OCI-LY1 (cell line): ENCODE results near the gene BUD31.

Source experiments
- H2AFZ ChIP-seq: fragments of 200-600 bp; sonication (generic), shearing (Covaris generic); 2 replicates; pipeline ENCODE4 v1.6.0; 2014; ENCODE audit warnings: antibody characterized with exemption, mild to moderate bottlenecking, low read length
- H3F3A ChIP-seq: fragments of 200-600 bp; sonication (generic), shearing (Covaris generic); 2 replicates; pipeline ENCODE4 v1.6.0; 2014; ENCODE audit warnings: mild to moderate bottlenecking, antibody characterized with exemption, low read length, moderate library complexity; ENCODE audit not compliant: insufficient read depth
- H3K27ac ChIP-seq: fragments of 200-600 bp; sonication (generic); 2 replicates; pipeline ENCODE4 v1.5.1; 2014; ENCODE audit warnings: low read length, mixed run types, mild to moderate bottlenecking, low read depth; ENCODE audit not compliant: poor library complexity, severe bottlenecking
- H3K27me3 ChIP-seq: fragments of 200-600 bp; sonication (generic); 2 replicates; pipeline ENCODE4 v1.6.0; 2014; ENCODE audit warnings: antibody characterized with exemption, mild to moderate bottlenecking, low read length, moderate library complexity; ENCODE audit not compliant: insufficient read depth
- H3K36me3 ChIP-seq: fragments of 200-600 bp; sonication (generic); 2 replicates; pipeline ENCODE4 v1.6.1; 2014; ENCODE audit warnings: mild to moderate bottlenecking, antibody characterized with exemption, low read length, moderate library complexity, mixed read lengths; ENCODE audit not compliant: insufficient read depth
- H3K4me1 ChIP-seq: fragments of 200-600 bp; sonication (generic); 2 replicates; pipeline ENCODE4 v1.5.1; 2014; ENCODE audit warnings: mild to moderate bottlenecking, low read length, moderate library complexity; ENCODE audit not compliant: insufficient read depth, severe bottlenecking
- H3K4me2 ChIP-seq: fragments of 200-600 bp; sonication (generic), shearing (Covaris generic); 2 replicates; pipeline ENCODE4 v1.6.1; 2014; ENCODE audit warnings: low read length
- H3K4me3 ChIP-seq: fragments of 200-600 bp; sonication (generic); 2 replicates; pipeline ENCODE4 v1.5.1; 2014; ENCODE audit warnings: low read length, low read depth, mild to moderate bottlenecking, mixed read lengths; ENCODE audit not compliant: poor library complexity, severe bottlenecking
- H3K79me2 ChIP-seq: fragments of 200-600 bp; shearing (Covaris generic); 2 replicates; pipeline ENCODE4 v1.6.1; 2016; ENCODE audit warnings: mixed run types, low read length, mixed read lengths; ENCODE audit not compliant: insufficient read depth
- H3K9ac ChIP-seq: fragments of 200-600 bp; sonication (generic), shearing (Covaris generic); 2 replicates; pipeline ENCODE4 v1.6.1; 2014; ENCODE audit warnings: mild to moderate bottlenecking, low read length, mixed read lengths
- H3K9me2 ChIP-seq: fragments of 200-600 bp; sonication (generic), shearing (Covaris generic); 2 replicates; pipeline ENCODE4 v1.6.1; 2014; ENCODE audit warnings: low read depth, mild to moderate bottlenecking, low read length, mixed read lengths
- H3K9me3 ChIP-seq: fragments of 200-600 bp; shearing (Covaris generic); 2 replicates; pipeline ENCODE4 v1.6.1; 2014; ENCODE audit warnings: low read length, mixed read lengths
- H4K20me1 ChIP-seq: fragments of 200-600 bp; sonication (generic), shearing (Covaris generic); 2 replicates; pipeline ENCODE4 v1.6.0; 2016; ENCODE audit warnings: mild to moderate bottlenecking, low read length; ENCODE audit not compliant: insufficient read depth
- CTCF ChIP-seq: fragments of 200-600 bp; sonication (generic), shearing (Covaris generic); IDR thresholded peaks from 2 replicates; pipeline ENCODE4 v1.5.1; 2017; ENCODE audit warnings: mild to moderate bottlenecking, antibody characterized with exemption, low read length, moderate library complexity, mixed read lengths
- EZH2 ChIP-seq: fragments of 200-600 bp; sonication (generic), shearing (Covaris generic); IDR thresholded peaks from 2 replicates; pipeline ENCODE4 v1.8.0; 2017; ENCODE audit warnings: borderline replicate concordance, mixed run types, mild to moderate bottlenecking, antibody characterized with exemption, low read length, moderate library complexity, mixed read lengths

The BUD31 gene

DNA sequence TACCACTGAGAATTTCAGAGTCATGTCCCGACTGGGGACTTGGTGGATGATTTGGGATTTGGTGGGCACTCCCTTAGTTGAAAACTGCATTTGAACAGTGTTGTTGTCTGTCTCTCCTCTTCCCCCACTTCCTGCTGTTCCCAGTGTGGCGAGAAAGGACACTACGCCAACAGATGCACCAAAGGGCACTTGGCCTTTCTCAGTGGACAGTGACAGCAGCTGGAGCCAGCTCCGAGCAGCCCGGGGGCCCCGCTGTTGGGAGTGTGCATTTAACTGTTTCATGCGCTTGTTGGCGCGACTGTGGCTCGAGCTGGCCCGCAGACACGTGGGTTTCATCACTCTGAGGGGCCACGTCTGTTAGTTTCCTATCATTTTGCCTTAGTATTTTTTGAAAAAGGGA is 47.5 kb downstream of the BUD31 start:
- Histone ChIP-seq H3K27ac (no peak overlapping the region), H3K9me3 (no peaks in the 10 kb centered on the region), H4K20me1 (no peaks in the 10 kb centered on the region), H2AFZ (no peak overlapping the region), H3K36me3 (peaks cover 98% of the 10 kb centered on the region), H3K79me2 (peaks cover 20% of the 10 kb centered on the region), H3K4me3 (no peak overlapping the region), H3K4me1 (peaks cover 6% of the 10 kb centered on the region), H3K4me2 (no peak overlapping the region), H3K9ac (no peak overlapping the region), H3K9me2 (no peaks in the 10 kb centered on the region), H3F3A (no peaks in the 10 kb centered on the region; the same call in 1 of the 2 replicates), H3K27me3 (no peaks in the 10 kb centered on the region)
- TF ChIP-seq CTCF (no peak), EZH2 (no peak)

DNA sequence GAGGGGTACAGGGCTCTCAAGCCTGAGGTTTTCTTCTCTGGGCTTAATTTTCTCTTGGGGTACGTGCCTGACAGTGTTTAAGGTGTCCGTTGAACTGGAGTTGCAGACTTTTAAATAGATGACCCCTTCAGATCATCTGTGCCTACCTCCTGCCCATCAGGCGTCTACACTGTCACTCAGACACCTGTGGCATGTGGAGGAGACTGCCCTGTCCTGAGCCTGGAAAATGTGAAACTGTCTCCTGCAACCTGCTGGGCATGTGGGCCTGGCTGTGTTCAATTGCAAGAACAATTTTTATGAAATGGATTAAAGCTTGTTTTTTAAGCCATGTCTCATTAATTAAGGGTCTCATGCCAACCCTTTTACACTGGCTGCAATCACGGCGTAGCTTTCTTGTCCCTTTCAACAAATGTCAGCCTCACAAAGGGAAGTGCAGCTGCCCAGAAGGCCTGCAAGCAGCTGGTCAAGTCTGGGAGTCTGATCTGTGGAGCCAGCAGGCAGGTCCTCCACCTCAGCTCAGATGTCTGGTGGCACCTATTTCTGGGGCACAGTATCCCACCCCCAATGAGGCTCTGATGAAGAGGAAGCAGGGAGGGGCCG is 48.4 kb downstream of the BUD31 start:
- H3K9me3 ChIP-seq = no peaks in the 10 kb centered on the region
- H3K9me2 ChIP-seq = no peaks in the 10 kb centered on the region
- no peak overlapping the region for H3K4me2 ChIP-seq
- no peaks in the 10 kb centered on the region; the same call in 1 of the 2 replicates for H3F3A ChIP-seq
- no peak overlapping the region for H3K9ac ChIP-seq
- H3K27ac ChIP-seq = no peak overlapping the region
- H3K36me3 ChIP-seq = peaks cover 98% of the 10 kb centered on the region
- H3K4me3 ChIP-seq = no peak overlapping the region
- H2AFZ ChIP-seq = no peak overlapping the region
- H3K27me3 ChIP-seq = no peaks in the 10 kb centered on the region
- H3K79me2 ChIP-seq = peaks cover 26% of the 10 kb centered on the region
- TF ChIP-seq CTCF = no peak
- no peak for TF ChIP-seq EZH2
- no peaks in the 10 kb centered on the region for H4K20me1 ChIP-seq
- peaks cover 6% of the 10 kb centered on the region for H3K4me1 ChIP-seq

GRCh38 chr7:99457650-99458493 is 49.1 kb downstream of the BUD31 start:
- Histone ChIP-seq H3K9ac (no peak overlapping the region), H3K4me1 (peaks cover 6% of the 10 kb centered on the region), H3K4me3 (no peak overlapping the region), H2AFZ (no peak overlapping the region), H3K9me2 (no peaks in the 10 kb centered on the region), H3K36me3 (peaks cover 96% of the 10 kb centered on the region), H3K27ac (no peak overlapping the region), H3K4me2 (no peak overlapping the region), H3K79me2 (peaks cover 32% of the 10 kb centered on the region), H3K27me3 (no peaks in the 10 kb centered on the region), H3F3A (no peaks in the 10 kb centered on the region; the same call in 1 of the 2 replicates), H4K20me1 (no peaks in the 10 kb centered on the region), H3K9me3 (no peaks in the 10 kb centered on the region)
- TF ChIP-seq CTCF (no peak), EZH2 (no peak)
